GM19328 (cell line): Measurements from ENCODE around the gene KRTAP1-4.
"Not testable (repeated sequence)": the region's sequence is repeated elsewhere in the genome, so short reads cannot be mapped to it uniquely, and the experiment has no call there.

ENCODE experiments used
- ATAC-seq: cut with Tn5 transposase; IDR thresholded peaks from one replicate; pipeline ENCODE4 v1.9.1; 2021; ENCODE audit warnings: mild to moderate bottlenecking, moderate library complexity; ENCODE audit not compliant: unreplicated experiment

Gene KRTAP1-4

GRCh38 chr17:41049110-41049509, 19.1 kb upstream of the KRTAP1-4 start:
- ATAC-seq: no peak

GRCh38 chr17:41048441-41048840, 18.4 kb upstream of the KRTAP1-4 start:
- ATAC-seq: no peak

GRCh38 chr17:41046735-41047465, 16.9 kb upstream of the KRTAP1-4 start, which contains the start of gene KRTAP2-1:
Gene KRTAP2-1, minus strand, starts transcription at chr17:41047316. Its CDS starts 49 bp downstream, at chr17:41047267.
- ATAC-seq: not testable (repeated sequence)

GRCh38 chr17:41042953-41043352, 13.0 kb upstream of the KRTAP1-4 start:
- no peak for ATAC-seq

GRCh38 chr17:41040783-41041571, 11.0 kb upstream of the KRTAP1-4 start, which contains the start of gene KRTAP1-1:
Gene KRTAP1-1, minus strand, starts transcription at chr17:41041450. Its CDS starts 53 bp downstream, at chr17:41041397.
- not testable (repeated sequence) for ATAC-seq

GRCh38 chr17:41037853-41038350, 7.9 kb upstream of the KRTAP1-4 start:
- ATAC-seq: no peak

- ATAC-seq: not testable (repeated sequence)
Observed at GRCh38 chr17:41034346-41034935, 4.4 kb upstream of the KRTAP1-4 start, which contains the start of gene KRTAP1-3. Gene KRTAP1-3, minus strand, starts transcription at chr17:41034874. Its CDS starts 53 bp downstream, at chr17:41034821.

- no peak for ATAC-seq
Observed at GRCh38 chr17:41026715-41027471, 3.1 kb downstream of the KRTAP1-4 start, which contains the start of gene KRTAP1-5. Gene KRTAP1-5, minus strand, starts transcription at chr17:41027208. Its CDS starts 53 bp downstream, at chr17:41027155.

- no peak for ATAC-seq
Observed at GRCh38 chr17:41024697-41025096, 5.3 kb downstream of the KRTAP1-4 start.

- no peak for ATAC-seq
Observed at GRCh38 chr17:41020336-41020735, 9.7 kb downstream of the KRTAP1-4 start.

- ATAC-seq: no peak
Observed at GRCh38 chr17:41019415-41019814, 10.6 kb downstream of the KRTAP1-4 start.

GRCh38 chr17:41018541-41018940, 11.5 kb downstream of the KRTAP1-4 start:
- ATAC-seq: no peak

GRCh38 chr17:41016578-41017215, 13.3 kb downstream of the KRTAP1-4 start:
- ATAC-seq: no peak

GRCh38 chr17:41015454-41015853, 14.5 kb downstream of the KRTAP1-4 start:
- no peak for ATAC-seq

GRCh38 chr17:41013606-41014005, 16.4 kb downstream of the KRTAP1-4 start:
- ATAC-seq: no peak

GRCh38 chr17:41013181-41013580, 16.8 kb downstream of the KRTAP1-4 start:
- ATAC-seq: no peak

- ATAC-seq: no peak
Observed at GRCh38 chr17:41012326-41013120, 17.5 kb downstream of the KRTAP1-4 start.

GRCh38 chr17:41010441-41010840, 19.6 kb downstream of the KRTAP1-4 start:
- ATAC-seq: no peak

- no peak for ATAC-seq
Observed at GRCh38 chr17:41009936-41010335, 20.1 kb downstream of the KRTAP1-4 start.
